ENCODE results near the gene ITCH.

Gene ITCH

DNA sequence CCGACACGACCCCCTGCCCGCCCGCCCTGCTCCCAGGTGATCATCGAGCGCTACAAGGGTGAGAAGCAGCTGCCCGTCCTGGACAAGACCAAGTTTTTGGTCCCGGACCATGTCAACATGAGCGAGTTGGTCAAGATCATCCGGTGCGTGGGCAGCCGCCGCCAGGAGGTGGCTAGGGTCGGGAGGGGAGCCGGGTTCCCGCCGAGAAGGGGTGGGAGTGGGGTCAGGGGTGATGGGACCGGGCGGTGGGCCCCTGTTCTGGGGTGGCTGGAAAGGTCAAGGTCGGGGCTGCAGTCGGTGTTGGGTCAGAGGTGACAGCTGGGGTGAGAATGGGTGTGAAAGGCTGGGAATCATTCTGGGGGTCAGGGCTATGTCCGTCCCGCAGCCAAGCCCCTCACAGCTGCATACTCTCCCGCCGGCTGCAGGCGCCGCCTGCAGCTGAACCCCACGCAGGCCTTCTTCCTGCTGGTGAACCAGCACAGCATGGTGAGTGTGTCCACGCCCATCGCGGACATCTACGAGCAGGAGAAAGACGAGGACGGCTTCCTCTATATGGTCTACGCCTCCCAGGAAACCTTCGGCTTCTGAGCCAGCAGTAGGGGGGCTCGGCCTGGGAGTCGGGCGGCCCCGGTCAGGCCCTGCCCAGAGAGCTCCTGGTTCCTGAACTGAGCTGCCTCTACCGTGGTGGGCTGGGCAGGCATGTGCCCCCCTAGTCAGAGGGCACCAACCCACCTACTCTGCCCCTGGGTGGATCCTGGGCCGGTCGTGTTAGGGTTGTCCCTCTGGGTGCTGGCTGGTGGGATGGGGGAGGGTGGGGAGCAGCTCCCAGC, 196.5 kb downstream of the ITCH start:
- FAIRE-seq: no peak

DNA sequence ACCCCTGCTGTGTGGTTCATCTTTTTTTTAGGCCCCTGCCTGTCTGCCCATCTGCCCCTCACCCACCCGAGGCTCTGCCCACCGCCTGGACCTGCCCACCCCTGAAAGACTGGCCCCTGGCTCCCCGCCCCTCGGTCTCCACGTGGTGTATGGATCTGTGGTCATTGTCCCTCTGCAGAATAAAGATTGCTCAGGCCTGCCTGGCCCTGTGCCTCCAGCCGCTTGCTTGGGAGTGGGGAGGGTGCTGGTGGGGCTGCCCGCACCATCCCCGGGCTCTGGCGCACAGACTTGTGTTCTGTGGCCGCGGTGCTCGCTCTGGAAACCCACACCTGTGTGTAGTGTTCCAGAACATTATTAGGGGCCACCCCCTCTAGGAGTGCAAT, 197.1 kb downstream of the ITCH start:
- FAIRE-seq: no peak

DNA sequence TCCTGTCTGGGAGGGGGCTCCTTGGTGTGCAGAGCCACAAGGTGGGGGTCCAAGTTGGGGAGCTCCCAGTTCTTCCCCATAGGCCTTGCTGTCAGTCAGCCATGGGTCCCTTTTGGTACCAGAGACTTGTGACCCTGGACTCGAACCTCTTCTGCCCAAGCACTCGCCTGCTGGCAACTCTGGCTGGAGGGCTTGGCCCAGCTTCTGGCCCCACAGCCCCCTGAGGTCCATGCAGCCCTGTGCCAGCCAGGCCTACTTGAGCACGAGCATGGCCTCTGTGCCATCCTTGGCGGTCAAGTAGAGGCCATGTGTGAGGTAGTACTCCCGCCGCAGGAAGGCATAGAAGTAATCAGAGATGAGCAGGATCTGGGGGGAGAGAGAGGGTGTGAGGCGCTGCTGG, 197.5 kb downstream of the ITCH start:
- FAIRE-seq: no peak
